Skeletal muscle cell (primary cell): ENCODE measurements around the gene PPP1R13B.
A peak's percentile ranks its signal among the peaks of the same experiment; 100 is the strongest.

Experiments used
- DNase-seq: peaks from one replicate; pipeline ENCODE4 v3.0.0-alpha.2; 2010; ENCODE audit warnings: low read depth
- H3K4me3 ChIP-seq: 2 replicates; pipeline ENCODE4 v1.5.1; 2011; ENCODE audit warnings: low read depth, mild to moderate bottlenecking, control low read depth, low read length, moderate library complexity

PPP1R13B gene

DNA sequence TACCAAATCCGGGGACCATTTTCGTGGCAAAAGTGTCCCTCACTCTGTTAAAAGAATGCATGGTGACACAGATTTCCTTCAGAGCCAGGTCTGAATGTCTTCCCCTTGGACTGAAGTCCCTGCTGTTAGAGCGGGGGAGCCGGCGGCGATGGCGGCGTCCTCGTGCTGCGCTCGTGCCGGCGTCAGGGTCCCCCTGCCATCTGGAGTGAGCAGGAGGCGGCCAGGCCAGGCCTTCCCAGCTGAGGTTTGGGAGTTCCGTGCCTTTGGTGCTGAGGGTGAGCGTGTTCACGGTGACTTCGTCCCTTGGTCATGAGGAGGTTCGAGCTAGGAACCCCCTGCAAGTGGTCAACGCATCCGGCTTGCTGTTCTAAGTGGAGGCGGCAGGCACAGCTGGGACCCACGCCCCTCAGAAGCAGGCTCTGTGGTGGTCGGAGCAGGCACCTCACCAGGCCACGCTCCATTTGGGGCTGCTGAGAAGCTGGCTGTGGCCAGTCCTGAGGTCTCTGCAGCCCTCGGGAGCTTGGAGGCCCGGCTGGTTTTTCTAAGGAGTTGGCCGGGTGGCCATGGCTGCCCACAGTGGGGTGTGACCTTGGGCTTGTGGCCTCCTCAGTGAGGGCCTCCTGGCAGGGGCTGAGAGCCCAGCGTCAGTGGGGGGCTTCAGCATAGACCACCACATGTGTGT is 122.2 kb downstream of the PPP1R13B start:
- DNase-seq, result no peak
- no peak overlapping the region for H3K4me3 ChIP-seq

DNA sequence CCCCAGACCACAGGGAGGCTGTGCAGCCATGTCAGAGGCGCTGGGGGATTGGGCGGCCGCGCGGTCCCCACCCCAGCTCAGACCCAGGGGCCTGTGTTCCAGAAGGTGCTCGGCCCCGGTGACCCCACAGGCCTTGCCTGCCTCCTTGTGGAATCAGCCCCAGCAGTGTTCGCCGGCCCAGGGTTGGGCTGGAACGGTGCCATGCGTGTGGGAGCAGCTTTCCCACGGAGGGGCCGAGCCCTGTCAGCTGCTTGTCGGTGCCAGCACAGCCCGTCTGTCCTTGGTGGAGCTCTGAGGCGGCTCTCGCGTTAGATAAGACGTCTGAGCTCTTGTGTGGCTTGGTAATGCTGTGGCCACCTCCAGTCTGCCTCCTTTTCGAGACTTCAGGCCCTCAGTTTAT is 123.3 kb downstream of the PPP1R13B start:
- DNase-seq, result no peak
- H3K4me3 ChIP-seq, result no peak overlapping the region

DNA sequence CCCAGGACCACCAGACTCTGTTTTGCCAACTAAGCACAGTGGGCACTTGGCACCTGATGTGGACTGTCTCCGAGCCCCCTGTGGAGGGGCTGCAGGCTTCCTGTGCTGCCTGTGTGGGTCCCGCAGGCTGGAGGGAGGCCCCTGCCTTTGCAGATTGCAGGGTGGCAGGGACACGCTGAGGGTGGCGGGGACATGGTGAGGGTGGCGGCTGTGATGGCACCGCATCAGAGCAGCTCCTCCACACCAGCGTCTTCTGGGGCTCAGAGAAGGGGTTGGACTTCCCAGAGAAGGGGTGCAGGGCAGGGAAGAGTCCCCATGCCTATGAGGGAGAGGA is 123.7 kb downstream of the PPP1R13B start:
- H3K4me3 ChIP-seq, result no peak overlapping the region
- DNase-seq, result no peak

DNA sequence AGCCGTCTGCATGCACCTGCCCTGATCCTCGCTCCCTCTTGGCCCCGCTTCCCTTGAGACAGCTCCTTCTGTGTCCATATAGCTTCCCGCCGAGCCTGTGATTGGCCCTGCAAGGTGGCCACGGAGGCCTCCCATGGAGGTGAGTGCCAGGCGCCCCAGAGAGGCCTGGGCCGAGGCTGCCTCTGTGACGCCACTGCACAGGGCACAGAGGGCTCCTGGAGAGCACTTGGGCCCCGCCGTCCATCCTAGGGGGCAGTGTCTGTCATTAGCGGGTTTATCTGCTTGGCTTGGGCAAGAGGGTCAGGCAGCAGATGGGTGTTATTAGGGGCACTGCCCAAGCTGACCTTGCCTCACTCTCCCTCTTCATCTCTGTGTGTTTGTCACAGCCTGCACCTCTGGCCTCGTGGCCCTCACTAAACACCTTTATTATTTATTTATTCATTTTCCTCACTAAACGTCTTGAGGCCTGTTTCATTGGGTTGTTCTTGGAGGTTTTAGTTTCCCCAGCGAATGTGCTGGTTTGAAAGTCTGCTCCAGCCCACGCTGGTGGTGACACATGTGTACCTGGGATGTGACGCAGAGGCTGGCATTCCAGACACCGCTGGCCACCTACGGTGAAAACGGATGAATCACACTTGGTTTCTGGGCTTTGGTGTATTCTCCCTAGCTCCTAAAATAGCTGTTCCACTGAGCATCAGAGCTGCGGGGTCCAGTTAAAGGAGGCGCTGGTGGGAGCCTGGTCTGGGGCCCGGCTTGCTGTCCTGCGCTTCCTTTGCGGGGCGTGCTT is 125.8 kb downstream of the PPP1R13B start:
- no peak for DNase-seq
- no peak overlapping the region for H3K4me3 ChIP-seq

DNA sequence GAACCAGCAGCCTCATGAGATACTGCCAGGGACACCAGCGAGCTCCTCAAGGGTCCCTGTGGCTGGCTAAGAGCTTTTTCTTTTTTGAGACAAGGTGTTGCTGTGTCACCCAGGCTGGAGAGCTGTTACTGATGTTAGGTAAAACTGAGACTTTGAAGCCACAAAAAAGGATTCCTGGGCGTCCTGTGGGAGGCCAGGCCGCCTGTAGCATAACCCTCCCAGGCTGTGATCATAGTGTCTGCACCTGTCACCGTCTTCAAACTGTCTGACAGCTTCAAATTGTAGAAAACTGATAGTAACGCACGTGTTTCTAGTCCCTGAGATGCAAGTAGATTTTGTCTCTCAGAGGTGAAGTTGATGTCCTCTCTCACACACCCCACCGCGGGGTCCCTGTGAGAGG is 127.6 kb downstream of the PPP1R13B start:
- no peak for DNase-seq
- H3K4me3 ChIP-seq, result no peak overlapping the region

DNA sequence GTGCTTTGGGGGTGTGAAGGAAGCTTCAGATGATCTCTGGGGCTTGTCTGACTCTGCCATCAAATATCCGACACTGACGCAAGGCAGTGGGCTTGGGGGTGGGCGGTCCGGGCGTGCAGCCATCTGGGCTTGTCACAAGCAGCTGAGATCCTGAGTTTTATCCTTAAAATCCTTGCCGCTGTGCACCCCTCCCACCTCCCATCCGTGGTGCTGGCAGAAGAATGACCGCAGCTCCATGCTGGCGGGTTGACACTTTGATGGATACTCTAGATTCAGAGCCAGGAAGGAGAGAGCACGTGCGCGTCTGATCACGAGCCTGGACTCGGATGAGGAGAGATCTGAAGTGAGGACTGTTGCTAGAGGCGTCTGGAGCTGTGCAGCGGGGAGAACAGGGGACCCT is 128.8 kb downstream of the PPP1R13B start:
- H3K4me3 ChIP-seq, result no peak overlapping the region
- peak; percentile 59 for DNase-seq

DNA sequence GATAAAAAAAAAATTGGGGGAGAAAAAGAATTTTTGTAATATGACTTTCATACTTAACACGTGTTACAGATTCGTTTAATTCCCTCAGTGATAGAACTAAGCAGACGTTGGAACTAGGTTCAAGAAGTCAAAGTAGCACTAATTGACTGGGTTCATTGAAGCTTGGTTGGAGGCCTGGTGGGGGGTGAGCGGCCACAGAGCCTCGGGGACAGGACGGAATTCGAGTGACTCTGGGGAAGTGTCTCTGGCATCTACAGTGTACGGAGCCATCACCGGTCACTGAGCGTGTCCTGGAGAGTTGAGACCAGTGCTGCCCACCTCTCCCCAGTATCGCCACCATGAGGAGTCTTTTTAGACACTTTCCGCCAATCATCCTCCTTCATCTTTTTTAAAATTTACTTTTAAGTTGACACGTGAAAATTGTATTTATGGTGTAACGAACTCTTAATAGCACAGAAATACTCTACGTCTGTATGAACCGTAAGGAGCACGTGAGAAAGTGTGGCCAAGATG is 130.4 kb downstream of the PPP1R13B start:
- DNase-seq, result no peak
- peak overlapping the region; percentile 76 for H3K4me3 ChIP-seq

DNA sequence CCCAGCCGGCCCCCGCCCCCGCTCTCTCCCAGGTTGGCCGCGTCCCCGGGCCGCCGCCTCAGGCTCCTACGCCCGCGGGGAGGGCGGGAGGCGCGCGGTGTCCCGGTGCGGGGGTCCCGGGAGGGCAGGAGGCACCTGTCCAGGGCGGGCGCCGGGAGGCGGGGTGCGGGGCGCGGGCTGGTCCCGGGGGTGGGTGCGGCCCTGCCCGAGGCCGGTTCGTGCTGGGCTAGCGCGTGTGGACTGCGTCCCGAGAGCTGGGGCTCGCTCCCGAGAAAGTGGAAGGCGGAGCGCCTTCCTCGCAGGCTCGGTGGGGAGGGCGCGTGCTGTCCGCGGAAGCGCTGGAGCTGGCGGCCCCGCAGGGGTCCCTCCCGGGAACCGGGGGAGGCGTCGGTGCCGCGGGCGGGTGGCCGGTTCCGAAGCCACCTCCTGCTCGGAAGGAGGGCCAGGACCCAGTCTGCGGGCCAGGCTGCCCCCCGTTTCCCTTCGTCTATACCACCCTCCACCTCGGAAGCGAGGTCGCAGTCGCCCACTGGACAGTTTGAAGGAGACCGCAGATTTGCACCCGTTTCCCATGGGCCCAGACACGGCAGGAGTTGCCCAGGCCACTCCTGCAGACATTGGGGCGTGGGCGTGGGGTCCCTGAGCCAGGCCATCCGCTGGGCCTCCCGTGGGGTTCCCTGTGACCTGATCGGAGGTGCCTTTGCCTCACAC is 131.1 kb downstream of the PPP1R13B start:
- H3K4me3 ChIP-seq, result peak overlapping the region; percentile 76
- no peak for DNase-seq

DNA sequence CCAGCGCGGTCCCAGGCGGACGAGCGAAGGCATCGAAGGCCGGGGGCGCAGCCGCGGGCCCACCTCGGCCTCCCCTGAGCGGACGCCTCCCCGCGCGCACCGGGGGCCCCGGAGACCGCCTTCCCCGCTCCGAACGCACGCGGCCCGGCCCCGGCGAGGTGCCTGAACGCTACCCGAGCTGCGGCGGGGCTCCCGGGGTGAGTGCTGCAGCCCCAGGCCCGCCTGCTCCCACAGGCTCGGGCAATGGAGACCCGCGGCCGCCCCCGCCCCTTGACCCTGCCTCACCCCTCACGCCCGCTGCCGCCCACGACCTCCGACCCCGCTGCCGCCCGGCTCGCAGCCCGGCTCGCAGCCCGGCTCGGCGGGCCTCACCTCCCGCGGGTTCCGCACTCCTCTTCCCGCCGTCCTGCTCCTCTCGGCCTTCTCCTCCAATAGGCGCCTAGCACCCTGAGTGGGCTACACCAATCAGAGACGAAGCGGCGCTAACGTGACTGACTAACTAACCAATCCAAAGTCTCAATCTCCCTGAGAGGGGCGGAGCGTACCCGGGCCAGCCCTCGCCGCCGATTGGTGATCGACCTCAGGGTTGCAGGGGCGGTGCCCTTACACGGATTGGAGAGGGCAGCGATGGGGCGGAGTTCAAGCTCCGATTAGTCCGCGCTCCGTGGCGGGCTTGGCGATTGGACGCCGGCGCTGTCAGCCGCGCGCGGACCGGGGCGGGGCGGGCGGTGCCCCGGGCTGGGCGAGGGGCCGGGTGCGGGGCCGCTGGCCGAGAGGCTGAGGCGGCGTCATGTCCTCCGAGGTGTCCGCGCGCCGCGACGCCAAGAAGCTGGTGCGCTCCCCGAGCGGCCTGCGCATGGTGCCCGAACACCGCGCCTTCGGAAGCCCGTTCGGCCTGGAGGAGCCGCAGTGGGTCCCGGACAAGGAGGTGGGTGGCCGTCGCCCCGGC is 132.0 kb downstream of the PPP1R13B start, which contains the start of the genes XRCC3 and ZFYVE21:
Gene XRCC3 (minus strand): TSS at position 400 of the 949 bp plus-strand sequence. CDS start 4,364 bp downstream, outside the sequence.
Gene ZFYVE21 (plus strand): TSS at position 759 of the 949 bp plus-strand sequence. CDS start 32 bp downstream, at position 791.
- peak within 1 kb of the TSS; percentile 76 for H3K4me3 ChIP-seq
- peak; percentile 94 for DNase-seq

DNA sequence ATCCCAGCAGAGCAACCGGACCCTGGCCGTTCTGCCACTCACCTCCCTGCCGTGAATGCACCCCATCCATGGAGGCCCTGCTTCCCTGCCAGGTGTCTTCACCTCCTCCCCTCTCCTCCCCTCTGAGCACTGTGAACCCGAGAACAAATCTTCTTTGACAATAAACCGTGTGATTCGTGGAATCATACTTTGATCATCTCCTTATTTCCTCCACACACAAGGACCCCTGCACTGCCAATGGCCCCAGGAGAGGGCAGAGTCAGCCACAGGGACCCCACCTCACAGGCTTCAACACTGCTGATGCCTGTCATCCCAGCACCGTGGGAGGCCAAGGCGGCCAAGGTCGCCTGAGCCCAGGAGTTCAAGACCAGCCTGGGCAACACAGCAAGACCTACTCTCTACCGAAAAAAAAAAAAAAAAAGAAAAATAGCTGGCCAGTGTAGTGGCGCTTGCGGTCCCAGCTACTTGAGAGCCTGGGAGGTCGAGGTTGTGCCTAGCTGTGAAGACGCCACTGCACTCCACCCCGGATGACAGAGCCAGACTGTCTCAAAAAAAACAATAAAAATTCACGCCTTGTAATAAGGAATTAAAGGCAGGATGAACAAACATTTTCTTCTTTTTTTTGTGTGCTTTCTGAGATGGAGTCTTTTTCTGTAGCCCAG is 133.2 kb downstream of the PPP1R13B start:
- peak overlapping the region; percentile 58 for H3K4me3 ChIP-seq
- DNase-seq, result no peak

DNA sequence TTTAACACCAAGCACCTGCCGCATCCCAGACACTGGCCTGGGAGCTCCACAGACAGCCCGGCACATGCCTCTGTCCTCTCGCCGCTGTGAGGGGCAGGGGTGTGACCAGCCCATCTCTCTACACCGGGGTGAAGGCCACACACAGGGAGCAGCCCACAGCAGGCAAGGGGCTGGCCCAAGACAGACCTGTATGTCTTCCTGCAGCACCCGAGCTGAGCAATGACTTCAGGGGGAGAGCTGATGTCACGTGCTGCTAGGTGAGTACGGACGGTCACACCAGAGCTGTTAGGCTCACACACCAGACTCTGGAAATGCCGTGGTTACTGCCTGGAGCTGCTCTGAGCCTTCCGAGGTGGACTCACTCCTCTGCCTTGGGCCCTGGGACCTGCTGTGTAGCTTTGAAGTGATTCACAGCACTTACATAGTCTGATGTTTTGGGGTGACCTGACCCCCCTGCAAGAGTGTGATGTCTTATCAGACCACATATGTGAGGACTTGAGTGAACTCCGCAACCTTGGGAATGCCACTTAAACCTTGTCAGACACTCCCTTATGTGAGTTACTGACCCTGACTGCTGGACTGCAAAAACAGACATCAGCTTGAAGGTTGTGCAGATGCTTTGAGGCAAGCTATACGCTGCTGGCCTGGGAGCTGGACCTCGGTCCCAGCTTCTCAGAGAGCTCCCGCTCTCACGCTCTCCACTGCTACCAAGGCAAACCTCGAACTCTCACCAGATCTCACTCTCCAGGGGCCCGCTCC is 133.9 kb downstream of the PPP1R13B start:
- no peak overlapping the region for H3K4me3 ChIP-seq
- no peak for DNase-seq

DNA sequence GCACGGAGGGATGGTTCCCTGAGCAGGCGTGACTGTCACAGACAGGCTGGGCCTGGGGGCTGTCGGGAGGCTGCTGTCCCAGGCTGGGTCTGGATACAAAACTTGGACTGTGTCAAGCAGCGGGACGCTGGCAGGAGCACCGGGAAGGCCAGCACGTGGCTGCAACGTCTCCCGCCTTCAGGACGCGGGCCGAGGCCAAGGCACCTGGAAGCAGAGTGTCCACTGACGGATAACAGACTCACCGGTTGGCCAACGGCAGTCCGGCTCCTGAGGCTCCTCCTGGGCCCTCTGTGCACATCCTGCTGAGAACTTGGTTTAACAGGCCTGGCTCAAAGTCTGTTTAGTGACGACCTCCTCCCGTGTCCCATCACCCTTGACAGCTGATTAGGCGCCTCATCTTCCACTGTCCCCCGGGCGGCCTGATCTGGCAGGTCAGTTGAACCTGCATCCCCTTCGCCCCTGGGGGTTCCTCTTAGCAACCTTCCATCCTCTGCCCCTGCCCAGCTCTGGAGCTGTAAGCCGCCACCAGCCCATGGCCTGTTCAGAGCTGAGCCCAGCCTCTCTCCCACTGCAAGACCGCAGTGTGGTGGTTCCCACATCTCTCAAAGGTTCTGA is 134.6 kb downstream of the PPP1R13B start:
- H3K4me3 ChIP-seq, result no peak overlapping the region
- no peak for DNase-seq

DNA sequence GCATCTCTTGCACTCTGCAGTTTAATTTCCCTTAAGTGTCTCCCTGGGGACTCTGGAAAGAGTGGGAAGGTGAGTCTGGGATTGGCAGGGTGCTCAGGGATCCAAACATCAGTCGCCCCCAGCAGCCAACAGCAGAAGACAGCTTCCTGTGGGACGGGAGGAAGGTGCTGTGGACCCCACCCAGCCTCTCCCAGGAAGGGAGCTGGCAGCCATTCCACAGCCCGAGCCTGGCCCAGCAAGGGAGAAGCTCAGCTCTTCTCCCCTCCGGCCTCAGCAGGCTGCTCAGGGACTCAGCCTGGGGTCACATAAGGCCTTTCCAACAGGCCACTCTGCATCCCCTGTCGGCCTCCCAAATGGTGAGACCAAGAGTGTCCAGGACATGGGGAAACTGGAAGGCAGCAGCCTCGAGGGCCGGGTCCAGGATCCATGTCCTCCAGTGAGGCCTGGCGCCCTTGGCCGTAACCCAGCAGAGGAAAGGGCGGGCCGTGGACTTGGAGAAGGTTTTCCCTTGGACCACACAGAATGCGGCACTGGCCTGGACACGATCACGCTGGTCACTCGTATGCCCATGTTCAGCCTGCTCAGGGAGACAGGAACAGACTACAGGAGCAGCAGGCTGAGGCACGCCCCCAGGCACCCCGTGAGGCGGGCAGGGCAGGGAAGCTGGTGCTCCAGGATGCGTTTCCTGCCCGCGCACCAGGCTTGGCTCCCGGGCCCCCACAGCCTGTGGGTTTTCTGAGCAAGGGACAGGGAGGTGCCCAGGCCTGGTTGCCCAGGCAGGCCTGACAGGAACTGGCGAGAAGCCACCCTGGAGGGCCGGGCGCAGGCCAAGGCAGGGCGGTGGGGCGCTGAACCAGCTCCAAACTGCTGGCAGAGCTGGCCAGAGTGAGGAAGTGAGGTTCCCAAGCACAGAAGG is 135.6 kb downstream of the PPP1R13B start:
- no peak for DNase-seq
- H3K4me3 ChIP-seq, result no peak overlapping the region

DNA sequence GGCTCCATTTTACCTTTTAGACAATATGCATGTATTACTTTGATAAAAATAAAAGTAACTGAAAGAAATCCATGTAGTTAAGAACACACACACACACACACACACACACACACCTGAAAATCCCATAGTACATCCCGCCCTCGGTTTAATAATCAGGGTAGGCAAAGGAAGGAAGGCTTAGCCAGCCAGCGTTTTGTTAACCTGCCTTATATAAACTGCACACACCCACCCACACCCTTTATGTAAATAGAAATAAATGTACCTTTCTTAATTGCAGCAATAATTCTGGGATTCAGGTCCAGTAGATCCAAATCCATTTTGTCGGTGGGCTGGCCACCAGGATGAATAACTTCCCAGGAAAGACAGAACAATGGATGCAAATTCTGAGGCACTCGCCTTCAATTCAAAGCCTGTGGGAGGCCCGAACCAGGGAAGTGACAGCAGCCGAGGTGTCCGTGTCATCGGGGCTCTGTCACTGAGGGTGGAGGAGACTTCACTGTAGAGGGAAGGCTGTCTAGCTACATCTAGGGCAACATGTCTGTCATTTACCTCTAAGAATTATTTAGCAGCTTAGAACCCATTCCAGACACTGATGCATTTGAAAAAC is 136.5 kb downstream of the PPP1R13B start:
- DNase-seq, result no peak
- H3K4me3 ChIP-seq, result no peak overlapping the region

DNA sequence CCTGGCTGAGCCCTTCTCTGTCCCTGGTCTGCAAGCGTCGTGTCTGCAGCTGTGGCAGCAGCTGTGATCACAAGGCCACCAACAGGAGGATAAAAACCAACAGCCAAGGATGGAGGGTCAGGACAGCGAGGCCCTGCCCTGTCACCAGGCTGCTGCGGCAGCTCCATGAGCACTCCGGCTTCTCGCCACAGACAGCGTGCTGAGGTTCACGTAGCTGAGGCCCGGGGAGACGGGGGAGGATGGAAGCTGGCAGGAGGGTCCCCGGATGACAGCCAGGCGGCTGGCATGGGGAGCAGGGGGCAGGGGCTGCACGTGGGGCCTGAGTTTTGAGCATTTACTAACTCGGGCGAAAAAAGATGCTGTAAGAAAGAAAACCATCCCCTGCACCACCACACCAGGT is 137.6 kb downstream of the PPP1R13B start:
- DNase-seq, result no peak
- no peak overlapping the region for H3K4me3 ChIP-seq

DNA sequence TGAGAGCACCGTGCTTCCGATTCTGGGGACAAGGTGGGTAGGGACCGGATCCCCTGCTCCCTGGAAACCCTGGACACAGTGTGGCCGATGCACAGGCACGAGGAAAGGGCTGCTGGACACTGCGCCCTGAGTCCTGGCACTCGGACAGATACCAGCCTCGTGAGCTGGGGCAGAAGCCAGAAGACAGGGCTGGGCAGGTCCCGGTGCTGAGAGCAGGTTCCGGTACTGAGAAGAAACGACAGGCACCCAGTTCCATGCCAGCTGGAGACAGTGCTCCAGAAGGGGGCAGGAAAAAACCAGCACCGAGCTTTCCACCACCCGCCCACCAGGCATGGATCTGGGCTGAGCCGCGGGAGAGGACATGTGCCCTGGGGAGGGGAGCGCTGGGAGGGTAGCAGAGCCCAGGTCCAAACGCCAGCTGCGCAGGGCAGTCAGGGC is 138.6 kb downstream of the PPP1R13B start:
- no peak for DNase-seq
- no peak overlapping the region for H3K4me3 ChIP-seq
